K562 (cell line): Measurements from ENCODE around the gene HAL. TPM values are rescaled to one million over a fixed set of nuclear protein-coding genes. Genes with fewer than 3 reads are reported as not detected.

Source experiments
- ATF4 ChIP-seq: fragments of 450-650 bp; formaldehyde crosslinking; IDR thresholded peaks from 2 replicates; pipeline ENCODE4 v1.4.0; 2022; ENCODE audit warnings: mild to moderate bottlenecking, moderate library complexity
- BCLAF1 ChIP-seq, 2 experiments: fragments of 450-650 bp in 1 of 2; IDR thresholded peaks; 2 replicates each; pipeline ENCODE4 v1.6.1; 2011 to 2017; ENCODE audit warnings: low read depth in 2 of 2, antibody characterized with exemption in 1 of 2, borderline replicate concordance in 1 of 2, low read length in 1 of 2, mild to moderate bottlenecking in 1 of 2, mixed read lengths in 1 of 2; ENCODE audit not compliant: control insufficient read depth in 1 of 2
- CBX1 ChIP-seq: sonication (generic); IDR thresholded peaks from 2 replicates; pipeline ENCODE4 v1.6.1; 2016; ENCODE audit warnings: antibody characterized with exemption, low read depth, mild to moderate bottlenecking
- CREB1 ChIP-seq, 2 experiments: sonication (generic) in 1 of 2; formaldehyde crosslinking in 1 of 2; IDR thresholded peaks; 2 replicates each; pipeline versions ENCODE4 v1.6.1 to v1.8.0; 2012 to 2022; ENCODE audit warnings: inconsistent platforms in 1 of 2, mild to moderate bottlenecking in 1 of 2, missing genetic modification reagents in 1 of 2, moderate library complexity in 1 of 2
- E2F3 ChIP-seq: fragments of 250-450 bp; sonication (Bioruptor Pico); IDR thresholded peaks from 2 replicates; pipeline ENCODE4 v1.4.0; 2020; ENCODE audit warnings: mild to moderate bottlenecking
- EP400 ChIP-seq: fragments of 450-650 bp; IDR thresholded peaks from 2 replicates; pipeline ENCODE4 v1.6.1; 2017; ENCODE audit warnings: antibody characterized with exemption, mild to moderate bottlenecking, moderate library complexity
- HMGXB4 ChIP-seq: sonication (generic); formaldehyde crosslinking; IDR thresholded peaks from 2 replicates; pipeline ENCODE4 v1.8.1; 2023; ENCODE audit warnings: mild to moderate bottlenecking, missing genetic modification reagents
- L3MBTL2 ChIP-seq: fragments of 450-650 bp; IDR thresholded peaks from 2 replicates; pipeline ENCODE4 v1.6.1; 2016; ENCODE audit warnings: mild to moderate bottlenecking, moderate library complexity
- RFX5 ChIP-seq: IDR thresholded peaks from 2 replicates; pipeline ENCODE4 v1.6.1; 2011; ENCODE audit warnings: low read depth, mild to moderate bottlenecking, improper control_type of control experiment, low read length
- SMAD4 ChIP-seq: fragments of 250-450 bp; sonication (Bioruptor Pico); conservative IDR thresholded peaks from 2 replicates; pipeline ENCODE4 v1.8.0; 2021; ENCODE audit warnings: inconsistent platforms, mild to moderate bottlenecking, moderate library complexity
- SRF ChIP-seq, 2 experiments: fragments of 250-450, 450-650 bp in 1 of 2; sonication (Bioruptor Pico) in 1 of 2; sonication (generic) in 1 of 2; formaldehyde crosslinking; IDR thresholded peaks; 2 replicates each; pipeline versions ENCODE4 v1.5.0 to v1.5.1; 2020 to 2022; ENCODE audit warnings: mild to moderate bottlenecking in 1 of 2, missing genetic modification reagents in 1 of 2
- SRSF1 ChIP-seq: fragments of 200-400 bp; formaldehyde crosslinking; IDR thresholded peaks from 2 replicates; pipeline ENCODE4 v1.6.1; 2017; ENCODE audit warnings: mild to moderate bottlenecking, low read depth, low read length, moderate library complexity
- U2AF1 ChIP-seq: fragments of 200-400 bp; formaldehyde crosslinking; optimal IDR thresholded peaks from 2 replicates; pipeline ENCODE3; 2017; ENCODE audit warnings: mild to moderate bottlenecking, low read depth, low read length, moderate library complexity
- USF2 ChIP-seq: sonication (generic); formaldehyde crosslinking; IDR thresholded peaks from 2 replicates; pipeline ENCODE4 v1.5.0; 2020; ENCODE audit warnings: missing genetic modification reagents
- ZNF280B ChIP-seq: fragments of 250-450 bp; sonication (Bioruptor Pico); IDR thresholded peaks from 2 replicates; pipeline ENCODE4 v1.5.1; 2021; ENCODE audit warnings: mild to moderate bottlenecking
- ZNF583 ChIP-seq: fragments of 250-450 bp; sonication (Bioruptor Pico); IDR thresholded peaks from 2 replicates; pipeline ENCODE4 v1.4.0; 2020
- ZNF668 ChIP-seq: fragments of 250-450 bp; sonication (Bioruptor Pico); IDR thresholded peaks from 2 replicates; pipeline ENCODE4 v1.8.0; 2022; ENCODE audit warnings: mild to moderate bottlenecking, inconsistent platforms
- ZNF75A ChIP-seq: fragments of 450-650 bp; formaldehyde crosslinking; IDR thresholded peaks from 2 replicates; pipeline ENCODE4 v1.4.0; 2020; ENCODE audit warnings: mild to moderate bottlenecking
- polyA plus RNA-seq, 8 experiments: library from polyadenylated mRNA; depleted of rRNA in 4 of 8; stranded (reverse) in 5 of 8; unstranded in 3 of 8; fragments of >200 nt; fragmentation: Nextera tagmentation in 2 of 8; fragmentation: Illumina TruSeq in 1 of 8; extraction: Ambion mirVana in 2 of 8; extraction: Trizol in 1 of 8; gene quantifications; 2 replicates each; pipeline versions ENCODE4 v1.2.1 to v1.2.3, GENCODE V29; 2011 to 2014; ENCODE audit warnings: inconsistent platforms in 1 of 8, missing spikeins in 1 of 8
- total RNA-seq, 7 experiments: library from RNA; depleted of rRNA in 6 of 7; stranded (reverse); fragments of >200 nt in 6 of 7; fragmentation: Illumina TruSeq in 2 of 7; extraction: Trizol in 2 of 7; gene quantifications; 2 replicates each; pipeline versions ENCODE4 v1.2.1 to v1.2.3, GENCODE V29; 2011 to 2021; ENCODE audit warnings: low replicate concordance in 1 of 7

HAL gene
- total and polyA plus RNA-seq, 9 of the 15 experiments (the other 6 are each of a cell fraction or from before 2014, with no cell fraction given): 0.03 to 0.36 (median 0.20) TPM; not detected in 4

GRCh38 chr12:96035283-96036236 is 39.4 kb upstream of the HAL start, which contains the start of gene LTA4H (continued):
- TF ChIP-seq L3MBTL2 (peak; percentile 68; the same call in 1 of the 2 replicates), E2F3 (CRISPR knock-in tag) (no peak), ZNF583 (no peak), RFX5 (peak; percentile 67; the same call in 1 of the 2 replicates), CREB1 (IDR thresholded peaks at IDR 0.05) (no peak; the same call in none of the 2 replicates), CREB1 (CRISPR knock-in tag; IDR thresholded peaks at IDR 0.05) (peak; percentile 67; the same call in 1 of the 2 replicates), USF2 (no peak), SRF (CRISPR knock-in tag; IDR thresholded peaks at IDR 0.05) (no peak), CBX1 (no peak), U2AF1 (no peak), ZNF668 (CRISPR knock-in tag) (no peak), EP400 (peak; percentile 54; the same call in 1 of the 2 replicates), ZNF280B (CRISPR knock-in tag) (no peak), HMGXB4 (CRISPR knock-in tag) (0 out of 2 replicates have a peak, but pooled peaks have one; percentile 51), SRSF1 (no peak), ATF4 (CRISPR knock-in tag) (no peak), SMAD4 (CRISPR knock-in tag) (no peak), ZNF75A (CRISPR knock-in tag) (no peak), BCLAF1 (IDR thresholded peaks at IDR 0.05; ENCODE audit: borderline replicate concordance in 1 of 2, control insufficient read depth in 1 of 2, low read depth in 2 of 2, low read length in 1 of 2) (no peak)
